Left cardiac atrium (tissue), 4 donors: ENCODE results near the gene PLPPR5. TPM values are rescaled to one million over a fixed set of nuclear protein-coding genes. Genes with fewer than 3 reads are reported as not detected.
"Not testable (repeated sequence)": the region's sequence is repeated elsewhere in the genome, so short reads cannot be mapped to it uniquely, and the experiment has no call there.

Experiments used
- ATAC-seq, 2 donors: fragments of 200-7000 bp; cut with Tn5 transposase; one replicate each; pipeline ENCODE4 v1.9.1; 2020; ENCODE audit warnings: mild to moderate bottlenecking in 2 of 2, moderate library complexity in 2 of 2
- DNase-seq: peaks from one replicate; pipeline ENCODE4 v3.0.0-alpha.2; 2020
- intact Hi-C, 2 donors: fragments of 100-400 bp; cut with DNase I; formaldehyde crosslinking; loops; one replicate each; pipeline versions ENCODE4 v1.14.1 to v1.15.1; 2022 to 2023
- long read RNA-seq: library from polyadenylated mRNA; unstranded; transcript quantifications from one replicate; pipeline ENCODE4 v2.0.0, GENCODE V29; 2021
- total RNA-seq, 2 donors: library from RNA; stranded (reverse); fragmentation: NEBNext Ultra II Directional; extraction: Animal tissue kit (Norgen Biotek cat#: 25700); gene quantifications; one replicate each; pipeline ENCODE4 v1.2.1, GENCODE V29; 2021
- donor health status: DM: no; HTN: yes; CAD: no.
- donor health status: DM: no; HTN: yes; CAD: no; lungs with severe emphysema.
- donor health status: DM: yes; HTN: yes; CAD: no.
- donor health status: Dilated cardiomyopathy.

Gene PLPPR5
- not detected for total RNA-seq
- long read RNA-seq = 0 reads

GRCh38 chr1:99004861-99005442 is at the start of gene PLPPR5:
Gene PLPPR5, minus strand, starts transcription at chr1:99004861. Its CDS starts 190 bp downstream, at chr1:99004671.
- intact Hi-C loops = no loop called here
- ATAC-seq (peak in 1 of 2 donors; percentile 27), DNase-seq (no peak)

GRCh38 chr1:99051611-99052283 is 47.1 kb upstream of the PLPPR5 start:
- DNase-seq = no peak
- intact Hi-C loops = no loop called here
- no peak for ATAC-seq

DNA sequence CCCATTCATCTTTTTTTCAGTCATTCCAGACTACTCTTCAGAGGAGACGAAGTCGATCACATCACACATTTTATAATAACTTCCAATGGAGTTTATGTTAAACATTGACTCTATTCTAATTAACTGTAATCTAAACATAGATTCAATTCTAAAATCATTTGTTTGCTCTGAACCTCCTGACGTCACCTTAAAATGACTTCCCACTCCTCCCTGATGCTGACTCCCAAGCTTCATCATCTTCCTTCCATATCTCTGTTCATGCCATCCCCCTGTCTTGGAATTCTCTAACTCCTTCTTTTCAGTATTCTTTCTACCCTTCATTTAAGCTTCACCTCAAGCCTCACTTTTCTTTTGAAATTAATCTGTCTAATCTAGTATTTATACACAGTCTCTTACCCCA is 45.1 kb upstream of the PLPPR5 start:
- intact Hi-C loops = no loop called here
- DNase-seq (no peak), ATAC-seq (no peak)

DNA sequence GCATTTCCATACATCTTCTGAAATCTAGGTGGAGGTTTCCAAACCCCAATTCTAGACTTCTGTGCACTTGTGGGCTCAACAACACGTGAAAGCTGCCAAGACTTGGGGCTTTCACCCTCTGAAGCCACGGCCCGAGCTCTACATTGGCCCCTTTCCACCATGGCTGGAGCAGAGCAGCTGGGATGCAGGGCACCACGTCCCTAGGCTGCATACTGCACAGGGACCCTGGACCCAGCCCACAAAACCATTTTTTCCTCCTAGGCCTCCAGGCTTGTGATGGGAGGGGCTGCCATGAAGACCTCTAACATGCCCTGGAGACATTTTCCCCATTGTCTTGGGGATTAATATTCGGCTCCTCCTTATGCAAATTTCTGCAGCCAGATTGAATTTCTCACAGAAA is 32.1 kb upstream of the PLPPR5 start:
- DNase-seq, intact Hi-C loops, ATAC-seq: not testable (repeated sequence)

GRCh38 chr1:99018313-99018712 is 13.7 kb upstream of the PLPPR5 start:
- ATAC-seq = no peak
- intact Hi-C loops = no loop called here

GRCh38 chr1:99017655-99018054 is 13.0 kb upstream of the PLPPR5 start:
- ATAC-seq (no peak), DNase-seq (no peak)
- intact Hi-C loops = no loop called here

More at GRCh38 chr1:99018313-99018712, 13.7 kb upstream of the PLPPR5 start:
- no peak for DNase-seq

- intact Hi-C loops = no loop called here
- no peak for ATAC-seq
- no peak for DNase-seq
Observed at GRCh38 chr1:99010679-99011078, 6.0 kb upstream of the PLPPR5 start.

GRCh38 chr1:99007366-99007765 is 2.7 kb upstream of the PLPPR5 start:
- DNase-seq = no peak
- intact Hi-C loops = no loop called here

GRCh38 chr1:99005537-99005942 is 879 bp upstream of the PLPPR5 start:
- no peak for DNase-seq
- ATAC-seq = no peak
- intact Hi-C loops = no loop called here

More at GRCh38 chr1:99007366-99007765, 2.7 kb upstream of the PLPPR5 start:
- ATAC-seq = no peak

GRCh38 chr1:99004254-99004860 is 304 bp downstream of the PLPPR5 start:
- DNase-seq = no peak
- intact Hi-C loops = no loop called here
- ATAC-seq = peak; percentile 27 to 44

GRCh38 chr1:99003581-99004253 is 944 bp downstream of the PLPPR5 start:
- ATAC-seq = no peak
- no peak for DNase-seq
- intact Hi-C loops = no loop called here

DNA sequence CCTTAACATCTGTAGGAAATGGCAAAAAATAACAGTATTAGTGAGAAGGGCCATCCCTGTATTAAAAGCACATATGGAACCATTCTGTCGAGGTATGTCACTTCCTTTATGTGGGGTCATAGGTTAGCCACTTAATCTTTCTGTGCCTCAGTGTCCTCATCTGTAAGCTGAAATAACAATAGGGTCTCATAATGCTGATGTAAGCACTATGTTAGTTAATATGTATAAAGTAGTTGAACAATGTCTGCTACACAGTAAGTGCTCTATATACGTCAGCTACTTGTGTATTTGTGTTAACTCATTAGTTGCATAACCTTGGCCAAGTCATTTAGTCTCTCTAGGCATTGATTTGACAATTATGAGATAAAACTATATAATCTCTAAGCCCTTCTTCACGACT is 11.8 kb downstream of the PLPPR5 start:
- DNase-seq = no peak
- intact Hi-C loops = no loop called here

DNA sequence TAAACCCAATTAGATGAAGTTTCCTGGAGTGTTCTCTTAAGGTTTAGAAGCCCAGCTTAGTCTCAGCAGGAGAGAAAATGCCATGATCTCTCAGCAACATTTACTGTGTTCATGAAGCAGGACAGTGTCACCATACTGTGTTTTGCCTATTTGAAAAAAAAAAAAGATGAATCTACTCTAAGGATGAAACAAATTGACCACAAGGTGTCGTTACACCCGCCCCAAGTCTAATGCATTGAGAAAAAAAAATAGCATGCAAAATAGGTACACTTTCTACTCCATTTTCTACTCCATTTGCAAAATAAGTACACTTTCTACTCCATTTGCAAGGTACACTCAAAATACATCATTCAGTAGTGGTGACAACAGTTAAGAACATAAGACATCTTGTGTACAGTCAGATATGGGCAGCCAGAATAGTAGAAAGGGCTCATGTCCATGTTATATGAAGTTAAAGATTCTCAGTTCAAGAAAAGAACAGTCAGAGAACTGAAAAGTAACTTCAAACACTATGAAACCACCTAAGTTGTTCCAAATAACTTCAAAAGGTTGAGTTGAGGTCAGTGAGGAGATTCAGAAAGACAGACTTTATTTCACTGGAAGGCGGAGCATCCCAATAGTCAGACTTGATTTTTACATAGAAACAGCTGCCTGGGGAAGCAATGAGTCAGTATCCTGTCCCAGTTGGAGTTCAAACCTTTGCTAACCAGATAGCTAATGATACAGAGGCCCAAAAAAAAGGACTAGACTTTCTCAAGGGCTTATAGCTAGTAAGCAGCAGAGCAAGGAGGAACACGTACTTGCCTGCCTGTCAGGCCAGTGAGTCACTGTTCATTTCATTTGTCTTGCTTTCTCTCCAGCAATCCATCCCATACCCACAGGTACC is 13.3 kb downstream of the PLPPR5 start:
- ATAC-seq (peak in 1 of 2 donors; percentile 42), DNase-seq (no peak)
- intact Hi-C loops = no loop called here

More for the DNA sequence above, 11.8 kb downstream of the PLPPR5 start:
- no peak for ATAC-seq

DNA sequence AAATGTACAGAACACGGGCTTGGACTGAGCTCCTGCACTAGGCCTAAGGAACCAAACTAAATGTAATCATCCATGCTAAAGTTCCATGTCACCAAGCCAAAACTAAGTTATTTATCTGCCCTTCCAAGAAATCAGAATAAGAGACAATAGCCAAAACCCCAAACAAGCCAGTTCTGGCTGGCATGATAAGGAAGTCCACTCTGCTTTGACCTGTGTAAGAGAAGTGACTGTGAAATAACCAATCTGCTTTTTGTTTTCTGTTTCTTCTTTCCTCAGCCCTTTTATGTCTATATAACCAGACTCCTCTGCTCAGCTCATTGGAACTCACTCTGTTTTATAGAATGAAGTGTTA is 15.1 kb downstream of the PLPPR5 start:
- ATAC-seq (no peak), DNase-seq (no peak)
- intact Hi-C loops = no loop called here

DNA sequence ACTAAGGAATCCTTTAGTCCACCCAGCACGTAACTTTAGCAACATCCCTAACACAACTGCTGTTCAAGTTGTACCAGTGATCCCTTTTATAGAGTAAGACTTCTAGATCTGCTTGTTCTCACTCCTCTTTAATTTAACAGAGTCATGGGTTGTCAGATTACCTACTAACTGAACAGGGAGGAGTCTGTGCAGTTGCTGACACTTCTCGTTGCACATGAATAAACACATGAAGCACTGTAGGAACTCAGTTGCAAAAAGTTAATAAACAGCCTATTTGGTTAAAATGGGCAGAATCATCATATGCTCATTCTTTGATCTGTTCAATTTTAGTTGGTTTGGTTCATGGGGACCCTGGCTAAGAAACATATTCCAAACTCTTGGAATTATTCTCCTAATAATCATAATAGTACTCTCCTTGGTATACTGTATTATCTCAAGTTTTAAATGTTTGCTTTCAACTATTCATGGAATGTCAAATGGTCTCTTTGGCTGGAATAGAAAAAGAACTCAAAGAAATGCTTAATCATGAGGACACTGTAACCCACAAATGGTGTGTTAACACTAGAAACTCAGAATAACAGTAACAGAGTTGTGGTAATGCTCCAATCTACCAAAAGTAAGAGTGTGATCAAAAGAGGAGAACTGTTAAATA is 15.6 kb downstream of the PLPPR5 start:
- ATAC-seq = no peak
- DNase-seq = no peak
- intact Hi-C loops = no loop called here

DNA sequence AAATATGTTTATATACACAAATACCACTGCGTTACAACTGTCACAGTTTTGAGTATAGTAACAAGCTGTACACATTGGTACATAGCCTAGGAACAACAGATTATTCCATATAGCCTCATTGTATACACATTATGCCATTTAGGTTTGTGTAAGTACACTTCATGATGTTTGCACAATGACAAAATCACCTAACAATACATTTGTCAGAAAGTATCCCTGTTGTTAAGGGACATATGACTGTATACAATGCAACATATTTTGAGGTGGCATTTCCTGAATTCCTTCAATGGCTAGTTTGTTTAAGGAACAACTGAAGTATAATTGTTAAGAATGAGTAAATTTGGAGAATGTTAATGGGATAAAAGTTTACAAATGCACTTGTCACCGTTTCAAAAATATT is 19.0 kb downstream of the PLPPR5 start:
- intact Hi-C loops = no loop called here
- DNase-seq = no peak
- no peak for ATAC-seq

DNA sequence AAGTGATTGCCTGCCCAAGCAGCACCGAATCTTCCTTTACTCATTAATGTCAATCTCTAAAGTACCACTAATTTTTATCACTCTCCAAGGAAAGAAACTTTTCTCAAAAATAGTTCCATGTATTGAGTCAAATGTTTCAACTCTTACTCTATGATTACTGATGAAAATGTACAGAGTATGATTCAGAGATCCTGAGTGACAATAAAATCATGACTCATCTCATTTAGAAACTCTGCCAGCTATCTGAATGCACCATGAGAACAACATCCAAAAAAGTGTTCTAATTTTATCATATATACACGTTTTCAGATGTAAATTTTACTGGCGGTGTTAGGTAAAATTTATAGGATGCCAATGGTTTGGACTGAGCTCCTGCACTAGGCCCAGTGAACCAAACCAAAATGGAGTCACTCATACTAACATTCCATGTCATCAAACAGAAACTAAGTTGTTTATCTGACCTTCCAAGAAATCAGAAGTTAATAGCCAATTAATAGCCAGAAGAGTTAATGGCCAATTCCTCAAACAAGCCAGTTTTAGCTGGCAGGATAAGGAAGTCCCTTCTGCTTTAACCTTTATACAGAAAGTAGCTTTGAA is 22.6 kb downstream of the PLPPR5 start:
- DNase-seq (no peak), ATAC-seq (no peak)
- intact Hi-C loops = no loop called here

DNA sequence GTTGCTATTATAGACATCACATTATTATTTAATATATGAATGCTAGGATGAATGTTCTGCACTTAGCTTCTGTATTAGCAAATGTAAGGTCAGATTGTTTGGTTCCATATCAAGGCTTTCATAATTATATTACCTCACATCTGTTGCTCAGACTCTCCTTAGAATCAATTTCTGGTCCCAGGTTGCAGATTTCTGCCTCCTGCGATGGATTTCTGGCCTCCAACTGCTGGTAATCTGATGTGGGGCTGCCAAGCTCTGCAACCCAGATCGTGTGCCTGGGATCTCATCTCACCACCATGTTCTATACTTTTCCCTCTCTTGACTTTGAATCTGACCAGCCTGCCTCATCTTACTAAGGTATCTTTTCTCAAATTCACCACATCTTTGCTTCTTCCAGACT is 25.2 kb downstream of the PLPPR5 start:
- intact Hi-C loops = no loop called here
- ATAC-seq = no peak
- no peak for DNase-seq
